Measurements from ENCODE around the gene BARX1. TPM values are rescaled to one million over a fixed set of nuclear protein-coding genes. Genes with fewer than 3 reads are reported as not detected.
A peak's percentile ranks its signal among the peaks of the same experiment; 100 is the strongest.

BARX1 gene
- total RNA-seq, 6 experiments from 2014 or later, result not detected

- no peaks in the 10 kb centered on the region for H3K36me3 ChIP-seq
- whole genome bisulfite sequencing (ENCODE audit: insufficient coverage, low coverage, low lambda C conversion rate, missing lambda C conversion rate), result 4% methylated on average over 50 of the region's 50 CpGs
- intact Hi-C loops (cut with DNase I), result no loop called here
- no peak overlapping the region for H3K27ac ChIP-seq
- DNase-seq, result no peak
- peaks cover 0 to 25% of the 10 kb centered on the region in 2 donors for H3K27me3 ChIP-seq
- ATAC-seq, result peak; percentile 9 to 51 (median 34)
- peak overlapping the region in 1 of 3 donors; percentile 24 for H3K4me3 ChIP-seq
- H3K9me3 ChIP-seq, result no peaks in the 10 kb centered on the region
- peaks cover 0 to 6% (median 0%) of the 10 kb centered on the region in 4 donors for H3K4me1 ChIP-seq
- no peak for TF ChIP-seq POLR2A (IDR thresholded peaks at IDR 0.05)
- TF ChIP-seq, protein P1, sequence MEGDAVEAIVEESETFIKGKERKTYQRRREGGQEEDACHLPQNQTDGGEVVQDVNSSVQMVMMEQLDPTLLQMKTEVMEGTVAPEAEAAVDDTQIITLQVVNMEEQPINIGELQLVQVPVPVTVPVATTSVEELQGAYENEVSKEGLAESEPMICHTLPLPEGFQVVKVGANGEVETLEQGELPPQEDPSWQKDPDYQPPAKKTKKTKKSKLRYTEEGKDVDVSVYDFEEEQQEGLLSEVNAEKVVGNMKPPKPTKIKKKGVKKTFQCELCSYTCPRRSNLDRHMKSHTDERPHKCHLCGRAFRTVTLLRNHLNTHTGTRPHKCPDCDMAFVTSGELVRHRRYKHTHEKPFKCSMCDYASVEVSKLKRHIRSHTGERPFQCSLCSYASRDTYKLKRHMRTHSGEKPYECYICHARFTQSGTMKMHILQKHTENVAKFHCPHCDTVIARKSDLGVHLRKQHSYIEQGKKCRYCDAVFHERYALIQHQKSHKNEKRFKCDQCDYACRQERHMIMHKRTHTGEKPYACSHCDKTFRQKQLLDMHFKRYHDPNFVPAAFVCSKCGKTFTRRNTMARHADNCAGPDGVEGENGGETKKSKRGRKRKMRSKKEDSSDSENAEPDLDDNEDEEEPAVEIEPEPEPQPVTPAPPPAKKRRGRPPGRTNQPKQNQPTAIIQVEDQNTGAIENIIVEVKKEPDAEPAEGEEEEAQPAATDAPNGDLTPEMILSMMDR (IDR thresholded peaks at IDR 0.05), result no peak
Measured at GRCh38 chr9:93945400-93946337, 9.5 kb downstream of the BARX1 start.

DNA sequence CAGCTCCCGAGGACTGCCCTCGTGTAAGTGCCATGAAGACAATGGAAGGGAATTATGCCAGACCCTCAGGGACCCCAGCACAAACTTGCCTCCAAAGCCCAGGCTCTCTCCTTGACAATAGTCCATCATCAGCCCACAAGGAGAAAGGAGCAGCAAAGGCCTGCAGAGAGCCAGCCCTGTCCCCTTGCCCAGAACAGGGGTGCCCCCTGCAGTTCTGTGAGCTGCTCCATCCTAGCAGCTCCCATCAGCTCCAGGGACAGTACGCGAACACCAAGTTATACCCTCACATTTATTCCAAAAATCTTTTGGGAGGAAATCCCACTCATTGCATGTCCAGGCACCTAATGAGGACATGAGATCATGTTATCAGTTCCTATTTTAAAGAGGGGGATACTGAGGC lies 11.1 kb downstream of the BARX1 start:
- no peaks in the 10 kb centered on the region for H3K36me3 ChIP-seq
- intact Hi-C loops (cut with DNase I), result no loop called here
- TF ChIP-seq POLR2A (IDR thresholded peaks at IDR 0.05), result no peak
- TF ChIP-seq, protein P1 (IDR thresholded peaks at IDR 0.05), result no peak
- no peaks in the 10 kb centered on the region for H3K9me3 ChIP-seq
- peaks cover 0 to 6% (median 0%) of the 10 kb centered on the region in 4 donors for H3K4me1 ChIP-seq
- H3K4me3 ChIP-seq, result no peak overlapping the region
- WGBS (ENCODE audit: insufficient coverage, low coverage, low lambda C conversion rate, missing lambda C conversion rate), result 72% methylated on average over 2 of the region's 4 CpGs
- peaks cover 0 to 17% of the 10 kb centered on the region in 2 donors for H3K27me3 ChIP-seq
- no peak overlapping the region for H3K27ac ChIP-seq
- DNase-seq (no peak), ATAC-seq (no peak)

DNA sequence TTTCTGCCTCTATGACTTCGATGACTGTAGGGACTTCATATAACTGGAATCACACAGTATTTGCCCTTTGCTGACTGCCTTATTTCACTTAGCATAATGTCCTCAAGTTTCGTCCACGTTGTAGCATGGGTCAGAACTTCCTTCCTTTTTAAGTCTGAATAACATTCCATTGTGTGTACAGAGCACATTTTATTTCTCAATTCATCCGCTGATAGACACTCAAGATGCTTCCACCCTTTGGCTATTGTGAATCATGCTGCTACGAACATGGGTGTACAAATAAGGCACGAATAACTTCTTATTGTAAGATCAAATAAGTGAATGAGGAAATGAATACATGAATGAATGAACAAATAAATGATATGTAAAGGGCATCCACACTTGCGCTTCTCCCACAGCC lies 13.0 kb downstream of the BARX1 start:
- DNase-seq, result no peak
- peaks cover 0 to 17% of the 10 kb centered on the region in 2 donors for H3K27me3 ChIP-seq

GRCh38 chr9:93941493-93941892 lies 13.7 kb downstream of the BARX1 start:
- ATAC-seq (no peak), DNase-seq (no peak)
- Histone ChIP-seq H3K9me3 (no peaks in the 10 kb centered on the region), H3K27me3 (peaks cover 0 to 16% of the 10 kb centered on the region in 2 donors), H3K4me3 (no peak overlapping the region), H3K27ac (no peak overlapping the region), H3K36me3 (no peaks in the 10 kb centered on the region), H3K4me1 (peaks cover 0 to 6% (median 0%) of the 10 kb centered on the region in 4 donors)
- TF ChIP-seq POLR2A (IDR thresholded peaks at IDR 0.05), result no peak
- TF ChIP-seq, protein P1 (IDR thresholded peaks at IDR 0.05), result no peak
- intact Hi-C loops (cut with DNase I), result no loop called here
- WGBS (ENCODE audit: insufficient coverage, low coverage, low lambda C conversion rate, missing lambda C conversion rate), result 36% methylated on average over 1 of the region's 2 CpGs

More for the DNA sequence above, 13.0 kb downstream of the BARX1 start:
- TF ChIP-seq, protein P1 (IDR thresholded peaks at IDR 0.05), result no peak
- no peak for TF ChIP-seq POLR2A (IDR thresholded peaks at IDR 0.05)
- intact Hi-C loops (cut with DNase I), result no loop called here
- Histone ChIP-seq H3K27ac (no peak overlapping the region), H3K4me1 (peaks cover 0 to 6% (median 0%) of the 10 kb centered on the region in 4 donors), H3K4me3 (no peak overlapping the region), H3K36me3 (no peaks in the 10 kb centered on the region), H3K9me3 (no peaks in the 10 kb centered on the region)
- ATAC-seq, result no peak
- 49% methylated on average over 7 of the region's 7 CpGs for WGBS (ENCODE audit: insufficient coverage, low coverage, low lambda C conversion rate, missing lambda C conversion rate)

All from right lobe of liver (tissue), 6 donors.